Hematopoietic multipotent progenitor cell treated with erythropoietin and hydrocortisone succinate and interleukin-3 and kit ligand, for 8 days (in vitro differentiated cells): Measurements from ENCODE around the gene F2R.

Experiments
- DNase-seq: peaks from one replicate; pipeline ENCODE4 v3.0.0-alpha.2; 2015

Gene F2R

DNA sequence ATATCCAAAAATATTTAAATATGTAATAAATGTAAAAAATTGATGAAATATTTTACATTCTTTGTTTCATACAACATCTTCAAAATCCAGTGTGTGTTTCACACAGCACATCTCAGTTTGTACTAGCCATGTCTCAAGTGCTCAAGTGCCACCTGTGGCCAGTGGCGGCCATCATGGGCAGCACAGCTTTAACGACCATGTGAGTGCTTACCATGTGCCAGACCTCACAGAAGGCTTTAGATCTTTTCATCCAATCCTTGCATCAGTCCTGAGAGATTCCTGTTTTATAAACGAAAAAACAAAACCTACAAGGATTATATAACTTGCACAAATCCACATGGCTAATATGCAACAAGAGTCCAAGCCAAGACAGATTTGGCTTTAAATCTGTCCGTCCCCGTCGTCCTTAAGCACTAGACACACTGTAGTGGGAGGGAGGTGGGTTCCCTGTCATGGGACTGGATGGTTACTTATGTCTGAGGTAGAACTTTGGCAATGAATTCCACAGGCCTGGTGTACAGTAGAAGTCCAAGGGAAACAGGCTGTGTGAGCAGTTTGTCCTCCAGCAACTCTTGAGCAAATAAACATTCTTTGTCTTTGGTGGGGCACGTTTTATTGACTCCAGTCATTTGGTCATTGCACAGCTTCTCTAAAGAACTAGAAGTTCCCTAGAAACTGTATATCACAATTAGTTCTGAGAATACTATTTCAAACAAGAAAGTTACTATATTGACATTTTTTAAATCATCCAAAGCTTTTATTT, 25.0 kb upstream of the F2R start:
- no peak for DNase-seq

DNA sequence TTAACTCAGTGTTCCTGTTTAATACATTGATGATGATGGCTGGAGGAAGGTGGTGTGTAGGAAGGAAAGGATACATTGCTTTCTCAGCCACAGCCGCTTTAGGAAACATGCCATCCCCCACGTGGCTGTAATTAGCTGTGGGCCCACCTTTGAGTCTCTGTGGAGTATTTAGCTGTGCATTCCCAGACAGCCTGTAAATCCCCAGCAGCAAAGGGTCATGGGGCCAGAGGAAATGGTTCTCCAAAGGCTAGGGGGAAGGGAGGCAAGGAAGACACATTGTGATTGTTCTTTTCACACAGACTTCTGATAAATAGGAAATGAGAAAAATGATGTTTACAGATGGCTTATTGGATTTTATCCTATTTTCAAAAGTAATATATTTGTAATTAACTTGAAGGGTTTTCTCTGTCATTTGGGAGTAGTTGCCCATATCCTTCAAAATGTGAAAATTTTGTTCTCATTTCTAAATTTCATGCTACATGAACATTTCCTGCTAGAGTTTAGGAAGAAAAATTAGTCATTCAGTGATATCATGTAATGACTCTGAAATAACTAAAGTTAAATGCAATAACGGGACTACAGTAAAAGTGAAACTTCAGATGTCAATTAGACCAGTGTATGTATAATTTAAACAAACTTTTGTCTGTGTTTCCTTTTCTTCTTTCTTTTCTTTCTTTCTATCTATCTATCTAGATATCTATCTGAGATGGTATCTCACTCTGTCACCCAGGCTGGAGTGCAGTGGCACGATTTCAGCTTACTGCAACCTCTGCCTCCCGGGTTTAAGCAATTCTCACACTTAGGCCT, 24.3 kb upstream of the F2R start:
- DNase-seq, result no peak

DNA sequence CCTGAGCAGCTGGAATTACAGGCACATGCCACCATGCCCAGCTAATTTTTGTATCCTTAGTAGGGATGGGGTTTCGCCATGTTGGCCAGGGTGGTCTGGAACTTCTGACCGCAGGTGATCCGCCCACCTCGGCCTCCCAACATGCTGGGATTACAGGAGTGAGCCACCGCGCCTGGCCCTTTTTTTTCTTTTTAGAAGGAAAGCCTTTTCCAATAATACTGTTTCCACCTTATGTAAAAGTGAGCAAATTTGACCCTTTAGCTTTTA, 23.7 kb upstream of the F2R start:
- DNase-seq, result no peak

DNA sequence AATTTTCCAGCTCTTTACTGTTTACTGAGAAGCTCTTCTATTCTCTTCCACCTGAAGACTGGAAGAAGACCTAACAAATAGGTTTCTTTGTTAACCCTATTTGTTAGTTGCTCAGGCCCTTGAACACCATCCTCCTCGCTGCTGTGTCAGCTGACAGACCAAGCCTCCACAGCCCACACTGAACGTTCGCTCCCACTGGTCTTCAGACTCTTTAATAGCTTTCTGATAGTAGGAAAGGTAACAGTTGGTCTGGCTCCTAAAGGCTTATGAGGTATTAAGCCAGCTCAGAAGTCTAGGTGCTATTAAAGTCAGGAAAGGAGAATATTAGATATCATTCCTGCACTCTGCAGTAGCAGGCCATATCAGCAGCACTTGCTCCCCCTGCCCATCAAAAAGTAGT, 23.3 kb upstream of the F2R start:
- no peak for DNase-seq

DNA sequence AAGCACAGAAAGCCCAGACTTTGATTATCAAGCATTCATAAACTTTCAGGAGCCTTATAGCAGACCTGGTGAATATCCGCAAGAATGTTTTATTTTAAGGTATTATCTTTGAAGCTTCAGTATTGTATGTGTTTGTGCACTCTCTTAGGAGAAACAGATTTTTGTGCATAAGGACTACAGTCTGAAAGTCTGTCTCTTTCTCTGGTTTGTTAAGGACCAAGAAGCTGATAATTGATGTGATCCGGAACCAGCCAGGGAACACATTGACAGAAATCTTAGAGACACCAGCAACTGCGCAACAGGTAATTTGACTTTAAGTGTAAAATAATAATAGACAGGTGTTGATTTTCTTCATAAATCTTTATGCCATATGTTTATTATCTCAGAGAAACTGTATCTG, 22.8 kb upstream of the F2R start:
- no peak for DNase-seq

DNA sequence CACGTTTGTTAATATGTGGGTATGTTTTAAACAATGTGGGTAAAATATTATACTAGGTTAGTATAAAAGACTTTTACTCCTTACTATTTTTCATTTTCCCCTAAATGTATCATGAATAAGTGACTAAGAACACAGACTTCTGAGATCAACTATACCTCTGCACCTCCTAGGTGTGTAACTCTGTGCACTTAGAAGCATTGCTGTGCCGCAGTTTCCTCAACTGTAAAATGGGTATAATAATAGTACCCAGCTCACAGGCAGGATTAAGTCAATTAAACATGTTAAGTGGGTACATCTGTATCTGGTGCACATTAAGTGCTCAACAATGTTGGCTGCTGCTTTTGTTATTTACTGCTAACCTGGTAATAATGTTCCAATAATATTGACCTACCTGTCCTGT, 21.6 kb upstream of the F2R start:
- DNase-seq, result no peak

DNA sequence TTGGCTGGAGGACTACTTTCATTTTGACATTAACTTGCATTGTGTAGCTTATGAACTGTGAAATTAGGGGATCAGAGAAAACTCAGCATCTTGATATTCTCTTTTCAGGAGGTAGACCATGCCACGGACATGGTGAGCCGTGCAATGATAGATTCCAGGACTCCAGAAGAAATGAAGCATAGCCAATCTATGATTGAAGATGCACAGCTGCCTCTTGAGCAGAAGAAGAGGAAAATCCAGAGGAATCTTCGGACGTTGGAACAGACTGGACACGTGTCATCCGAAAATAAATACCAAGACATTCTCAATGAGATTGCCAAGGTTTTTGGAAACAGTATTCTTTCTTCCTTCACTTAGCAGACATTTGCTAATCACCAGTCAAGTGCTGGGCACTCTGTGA, 20.6 kb upstream of the F2R start:
- DNase-seq, result no peak

DNA sequence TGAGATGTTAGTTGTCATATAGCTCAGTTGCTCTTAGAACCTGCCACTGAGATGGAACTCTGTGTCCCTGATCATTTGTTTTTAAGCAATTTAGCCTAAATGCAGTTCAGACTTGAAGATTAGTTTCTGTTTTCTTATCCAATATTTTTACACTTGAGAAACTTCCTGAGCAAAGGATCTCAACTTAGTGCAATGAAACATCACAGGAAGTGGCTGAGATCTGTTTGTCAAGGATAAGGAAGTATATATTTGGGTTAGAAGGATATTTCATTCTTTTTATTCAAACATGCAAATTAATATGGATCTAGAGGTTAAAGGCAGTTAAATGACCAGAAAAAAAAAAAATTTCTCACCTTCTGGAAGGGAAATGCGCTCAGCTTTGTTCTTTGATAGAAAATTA, 19.7 kb upstream of the F2R start:
- peak; percentile 56 for DNase-seq

DNA sequence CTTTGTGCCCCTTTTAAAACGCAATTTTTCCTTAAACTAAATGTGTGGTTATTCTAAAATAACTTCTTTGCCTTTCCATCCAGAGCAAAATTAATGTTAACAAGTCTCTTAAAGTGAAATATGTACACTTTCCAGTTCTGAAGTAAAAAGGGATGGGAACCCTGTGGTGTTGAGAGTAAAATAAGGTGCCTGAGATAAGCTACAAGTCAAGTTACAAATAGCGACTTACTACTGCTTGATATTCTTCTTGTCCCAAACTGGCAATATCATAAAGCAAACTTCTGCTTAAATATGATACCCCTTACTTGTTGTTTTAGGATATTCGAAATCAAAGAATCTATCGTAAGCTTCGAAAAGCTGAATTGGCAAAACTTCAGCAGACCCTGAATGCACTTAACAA, 18.3 kb upstream of the F2R start:
- no peak for DNase-seq

DNA sequence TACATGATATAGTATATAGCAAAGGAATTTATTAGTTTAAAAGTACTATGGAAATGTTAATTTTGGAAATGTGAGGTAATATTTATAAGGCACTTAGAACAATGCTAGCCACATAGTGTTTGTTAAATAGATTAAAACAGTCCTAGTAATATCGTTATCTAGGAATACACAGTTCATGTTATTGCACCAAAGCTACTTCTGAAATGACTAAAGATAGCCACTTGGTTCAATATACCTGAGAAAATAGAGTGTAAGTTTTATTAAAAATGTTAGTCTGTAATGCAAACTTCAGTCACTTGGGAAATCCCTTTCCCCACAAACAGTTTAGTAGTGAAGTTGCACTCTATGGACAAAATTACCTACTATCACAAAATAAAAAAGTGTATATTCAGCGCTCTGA, 15.4 kb upstream of the F2R start:
- DNase-seq, result no peak

DNA sequence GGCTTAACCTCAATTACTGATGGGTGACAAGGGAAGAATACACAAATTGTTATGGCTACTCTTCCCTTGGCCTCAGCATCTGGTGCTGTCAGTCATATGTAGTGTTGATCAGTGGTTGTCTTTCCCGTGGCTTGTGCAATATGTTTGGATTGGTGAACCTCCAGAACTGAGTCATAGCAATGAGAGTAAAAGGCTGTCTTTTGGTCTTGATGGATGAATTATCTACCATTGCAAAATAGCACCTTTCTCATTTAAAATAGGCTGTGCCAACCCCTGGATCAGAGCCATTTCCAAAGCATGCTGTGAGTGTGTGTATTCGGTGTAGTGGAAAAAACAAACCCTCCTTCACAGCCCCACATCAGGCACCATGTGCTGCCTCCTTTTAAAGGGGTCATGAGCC, 14.6 kb upstream of the F2R start:
- no peak for DNase-seq

DNA sequence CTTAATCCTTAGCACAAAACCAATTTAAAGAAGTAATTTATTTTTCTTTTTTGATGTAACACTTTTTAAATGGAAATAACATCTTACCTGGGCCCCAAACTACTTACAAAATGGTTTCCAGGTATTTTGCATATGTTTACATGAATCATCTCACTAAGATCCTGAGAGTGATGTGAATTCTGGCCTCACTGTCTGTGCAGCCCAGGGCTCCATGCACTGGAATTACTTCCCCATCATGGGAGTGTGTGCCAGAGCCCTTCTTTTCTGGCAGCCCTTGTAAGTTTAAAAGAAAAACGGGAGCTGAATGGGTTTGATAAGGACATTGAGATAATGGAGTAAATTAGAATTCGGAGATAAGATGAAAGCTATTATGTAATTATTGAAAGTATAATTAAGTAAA, 12.2 kb upstream of the F2R start:
- DNase-seq, result no peak

DNA sequence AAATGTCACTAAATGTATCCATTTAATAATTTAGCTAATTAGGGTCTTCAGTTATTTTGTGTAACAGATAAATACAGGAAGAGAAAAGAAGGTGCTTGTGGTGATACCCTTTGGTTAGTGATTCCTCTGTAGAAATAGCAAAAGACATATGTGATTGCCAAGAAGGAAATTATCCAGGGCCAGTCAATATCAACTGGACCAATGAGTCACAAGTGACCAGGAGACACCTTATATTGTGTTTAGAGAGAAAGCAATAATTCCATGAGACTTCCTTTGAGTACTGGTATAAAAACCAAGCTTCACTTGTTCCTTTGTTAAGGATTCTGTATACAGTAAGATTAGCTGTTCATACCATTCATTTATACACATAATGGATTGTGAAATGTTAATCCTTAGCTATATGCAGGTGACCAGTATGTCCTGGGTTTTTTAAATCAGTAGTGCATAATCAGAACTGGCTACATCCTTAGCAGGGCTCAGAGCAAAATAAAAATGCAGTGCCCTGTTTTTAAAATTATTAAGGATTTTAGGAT, 11.7 kb upstream of the F2R start:
- DNase-seq, result no peak

DNA sequence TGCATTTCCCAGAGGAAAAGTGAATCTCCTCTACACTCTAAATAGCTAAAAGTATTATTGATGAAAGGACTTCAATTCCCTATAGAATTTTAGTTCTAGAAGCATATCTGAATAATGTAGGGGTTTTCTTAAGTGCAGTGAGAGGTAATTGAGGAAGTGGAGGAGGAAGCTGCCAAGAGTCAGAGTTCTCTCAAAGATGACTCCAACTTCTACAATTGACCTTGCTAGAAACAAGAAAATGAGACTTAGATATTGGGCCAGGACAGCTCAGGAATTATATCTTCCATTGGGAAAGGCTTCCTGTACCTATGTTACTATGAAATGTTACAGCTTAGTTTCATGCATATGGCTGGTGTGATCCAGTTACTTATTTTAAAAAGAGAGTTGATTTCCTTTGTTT, 10.4 kb upstream of the F2R start:
- DNase-seq, result no peak

DNA sequence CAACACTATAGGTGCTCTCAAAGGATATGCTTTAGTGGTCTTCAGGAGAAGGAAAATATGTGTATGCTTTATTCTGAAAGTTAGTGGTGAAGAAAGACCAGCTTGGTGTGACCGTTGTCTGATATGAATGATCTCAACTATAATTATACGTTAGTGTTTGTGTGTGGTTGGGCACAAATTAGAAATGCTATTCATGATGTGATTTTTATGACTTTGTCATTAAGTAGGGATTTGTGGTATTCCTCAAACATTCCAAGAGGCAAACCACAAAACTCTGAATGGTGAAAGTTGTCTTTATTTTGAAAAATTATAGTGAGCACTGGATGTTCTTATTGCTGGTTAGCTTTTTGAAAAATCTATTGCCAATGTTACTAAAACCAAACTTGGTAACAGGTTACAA, 6.2 kb upstream of the F2R start:
- DNase-seq, result no peak

DNA sequence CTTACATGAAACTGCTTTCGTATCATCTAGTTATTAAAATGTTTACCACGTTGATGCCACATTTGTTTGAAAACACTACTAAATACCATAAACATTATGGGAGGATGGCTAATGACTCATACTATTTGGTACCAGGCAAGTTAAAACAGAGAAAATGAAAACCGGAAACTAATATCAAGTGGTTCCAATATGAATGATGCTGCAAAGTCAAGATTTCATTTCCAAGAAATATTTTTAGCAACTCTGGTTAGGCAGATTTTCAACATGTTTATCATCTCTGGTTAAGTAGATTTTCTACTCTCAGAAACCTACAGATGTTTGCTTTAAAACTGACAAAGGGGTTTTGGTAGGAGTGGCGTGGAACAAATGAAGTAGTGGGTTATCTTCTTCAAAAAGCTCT, 4.9 kb upstream of the F2R start:
- no peak for DNase-seq

DNA sequence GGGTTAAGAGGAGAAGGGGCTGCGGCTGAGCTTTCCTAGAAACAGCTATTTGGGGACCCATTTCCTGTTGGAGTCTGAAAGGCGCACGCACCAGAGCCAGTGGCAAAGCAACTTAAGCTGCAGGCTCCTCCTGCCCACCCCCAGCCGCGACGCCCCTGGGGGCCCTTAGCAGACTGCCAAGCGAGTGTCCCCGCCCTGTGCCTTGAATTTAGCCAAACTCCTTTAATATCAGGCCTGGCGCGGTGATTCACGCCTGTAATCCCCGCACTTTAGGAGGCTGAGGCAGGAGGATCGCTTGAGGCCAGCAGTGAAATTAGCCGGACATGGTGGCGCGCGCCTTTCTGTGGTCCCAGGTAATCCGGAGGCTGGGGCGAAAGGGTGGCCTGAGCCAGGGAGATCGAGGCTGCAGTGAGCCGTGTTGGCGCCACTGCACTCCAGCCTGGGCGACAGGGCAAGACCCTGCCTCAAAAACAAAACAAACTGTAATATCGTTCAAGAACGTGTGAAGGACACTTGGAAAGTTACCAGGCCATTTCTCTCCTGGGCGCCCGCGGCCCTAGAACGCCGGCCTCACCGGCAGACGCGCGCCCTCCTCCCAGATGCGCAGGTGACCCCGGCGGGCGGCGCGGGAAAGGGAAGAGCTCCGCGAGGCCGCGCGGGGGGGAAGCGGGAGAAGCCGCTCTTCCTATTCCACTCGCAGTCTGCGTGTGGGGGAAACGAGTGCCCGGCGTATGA, 1.0 kb upstream of the F2R start:
- peak; percentile 52 for DNase-seq

DNA sequence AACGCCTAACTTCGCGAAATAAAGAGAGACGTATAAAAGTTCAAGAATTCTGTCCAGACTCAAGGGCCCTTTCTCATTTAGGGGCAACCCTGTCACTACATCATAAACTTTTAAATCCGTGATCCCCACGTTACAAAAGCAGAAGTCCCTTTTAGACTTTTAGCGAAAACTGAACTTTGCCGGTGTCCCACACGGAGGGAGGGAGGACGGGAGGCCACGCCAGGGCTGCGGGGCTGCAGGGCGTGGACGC, 515 bp upstream of the F2R start:
- DNase-seq, result peak; percentile 22

DNA sequence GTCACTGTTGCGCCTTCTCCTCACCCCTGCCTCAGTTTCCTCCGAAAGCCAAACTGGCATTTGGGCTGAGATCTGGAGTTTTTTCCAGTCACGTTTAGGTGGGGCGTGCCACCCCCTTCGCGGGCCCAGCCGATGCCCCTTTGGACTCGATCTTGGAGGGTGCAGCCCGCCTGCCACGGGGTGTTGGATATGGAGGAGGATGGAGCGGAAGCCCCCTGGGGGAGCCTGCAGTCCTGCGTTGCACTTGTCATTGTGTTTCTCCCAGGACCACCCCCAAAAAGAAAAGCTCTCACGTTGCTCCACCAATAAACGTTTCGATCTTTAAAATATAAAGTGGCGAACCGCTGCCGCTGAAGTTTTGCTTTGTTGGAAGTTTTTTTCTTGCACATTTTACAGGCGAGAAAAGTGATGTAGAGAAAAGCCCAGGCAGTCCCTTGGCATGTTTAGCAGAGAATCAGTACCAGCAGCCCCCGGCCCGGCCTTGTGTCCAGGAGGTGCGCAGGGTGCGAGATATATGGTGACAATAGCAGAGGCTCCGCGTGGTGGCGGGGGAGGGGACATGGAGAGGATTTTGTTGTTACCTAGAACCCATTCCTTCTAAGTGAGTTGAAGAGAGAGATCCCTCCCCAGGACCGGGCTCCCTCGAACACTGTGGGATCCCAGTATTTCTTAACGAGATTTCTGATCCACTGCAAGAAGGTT, 681 bp downstream of the F2R start:
- peak; percentile 32 for DNase-seq

DNA sequence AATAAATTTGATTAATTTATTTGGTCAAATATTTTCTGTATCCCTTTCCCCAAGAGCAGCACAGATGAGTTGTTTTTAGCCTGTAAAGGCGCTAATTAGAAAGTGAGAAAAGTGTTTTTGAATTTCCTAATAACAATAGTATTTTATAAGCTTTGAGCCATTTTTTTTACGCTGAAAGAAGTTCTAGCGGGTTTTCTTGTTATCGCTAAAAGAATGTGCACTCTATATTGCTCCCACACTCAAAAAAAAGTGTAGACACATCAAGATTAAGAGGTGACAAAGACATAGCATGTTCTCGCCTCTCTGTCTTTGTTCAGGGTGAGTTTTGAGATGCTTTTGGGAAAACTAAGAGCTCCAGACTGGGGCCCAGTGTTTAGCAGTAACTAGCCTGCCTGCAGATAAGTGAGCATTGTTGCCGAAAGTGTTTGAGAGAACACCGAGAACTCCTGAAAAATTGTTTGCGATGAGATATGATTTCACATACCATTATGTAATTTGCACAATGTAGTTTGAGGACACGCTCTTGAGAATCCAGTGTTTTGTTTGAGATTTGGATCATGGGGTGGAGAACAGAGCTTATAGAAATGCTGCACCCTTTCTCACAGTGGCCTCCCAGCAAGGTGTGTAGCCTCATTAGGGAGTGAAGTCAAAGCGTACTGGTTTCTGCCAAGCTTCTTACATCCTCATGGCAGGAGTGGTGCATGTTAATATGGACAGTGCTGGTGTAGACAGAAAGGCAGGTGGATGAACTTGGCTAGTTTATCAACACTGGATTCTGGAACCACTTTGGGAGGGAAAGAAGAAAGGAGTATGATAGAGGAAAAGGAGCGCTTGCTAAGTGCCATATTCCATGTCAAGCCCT, 1.5 kb downstream of the F2R start:
- DNase-seq, result no peak

DNA sequence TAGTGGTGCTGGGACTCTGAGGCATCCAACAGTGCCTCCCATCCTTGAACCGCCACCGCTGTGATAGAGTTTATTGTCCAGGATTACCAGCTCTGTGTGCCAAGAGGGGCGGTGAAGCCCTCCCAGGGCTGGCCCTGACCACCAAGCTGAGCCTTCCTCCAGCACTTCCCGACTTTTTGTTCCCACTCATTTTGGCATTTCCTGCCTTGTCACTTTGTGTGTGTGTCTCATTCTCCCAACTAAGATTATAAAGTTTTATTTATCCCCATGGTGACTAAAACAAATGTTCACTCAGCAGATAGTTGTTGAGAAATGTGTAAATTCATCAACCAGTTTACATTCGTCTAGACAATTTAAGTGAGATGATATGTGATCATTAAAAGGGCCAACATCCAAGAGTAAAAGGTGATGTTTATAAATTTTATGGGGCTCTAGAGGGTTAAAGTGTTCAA, 2.5 kb downstream of the F2R start:
- DNase-seq, result no peak

DNA sequence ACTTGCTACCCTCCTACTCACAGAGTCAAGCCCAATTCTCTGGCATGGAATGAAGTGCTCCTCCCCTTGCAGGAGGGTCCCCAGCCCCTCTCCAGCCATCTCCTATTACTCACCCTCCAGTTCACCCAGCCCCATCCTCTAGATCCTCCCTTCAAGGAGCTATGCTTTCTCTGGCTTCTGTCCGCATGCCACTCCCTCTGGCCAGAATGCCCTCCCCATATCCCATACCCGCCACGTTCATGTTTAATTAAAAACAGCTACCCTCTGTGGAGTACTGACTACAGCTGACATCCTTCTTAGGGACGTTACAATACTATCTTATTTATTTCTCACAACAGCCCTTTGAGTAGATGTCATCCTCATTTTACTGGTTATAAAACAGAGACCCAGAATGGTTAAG, 3.0 kb downstream of the F2R start:
- no peak for DNase-seq
